H1 (cell line): ENCODE measurements around the gene ELP4. TPM values are rescaled to one million over a fixed set of nuclear protein-coding genes. Genes with fewer than 3 reads are reported as not detected.

Experiments
- CTCF ChIA-PET: fragments of 300-600 bp; sonication (Branson Sonifier 250); formaldehyde crosslinking; loops from one replicate; lab custom pipeline; 2021; ENCODE audit not compliant: partially characterized antibody; lab: Charles Lee
- POLR2A ChIA-PET: fragments of 300-600 bp; sonication (Branson Sonifier 250); formaldehyde crosslinking; loops from one replicate; lab custom pipeline; 2021; ENCODE audit warnings: inconsistent platforms; ENCODE audit not compliant: partially characterized antibody; lab: Charles Lee
- DNase-seq, 2 experiments: peaks; one replicate each; pipeline versions ENCODE4 v3.0.0 to v3.0.0-alpha.2; 2010 to 2022; ENCODE audit warnings: low spot score in 2 of 2, low read depth in 1 of 2, mixed read lengths in 1 of 2
- FAIRE-seq: peaks from 2 replicates; lab custom pipeline; 2011; peaks lifted over from hg19 to GRCh38; lab: Jason Lieb, UNC
- H2AFZ ChIP-seq: 2 replicates; pipeline ENCODE4 v1.8.1; 2012; ENCODE audit warnings: low read length, inconsistent platforms
- H2AK5ac ChIP-seq: 2 replicates; pipeline ENCODE4 v1.6.1; 2013; ENCODE audit warnings: low read depth, low read length
- H2BK120ac ChIP-seq: replicated peaks from 2 replicates; pipeline ENCODE3; 2013; ENCODE audit warnings: low read depth, low read length, inconsistent platforms
- H2BK12ac ChIP-seq: 2 replicates; pipeline ENCODE4 v1.6.1; 2013; ENCODE audit warnings: low read depth, low read length
- H2BK15ac ChIP-seq: 2 replicates; pipeline ENCODE4 v1.6.1; 2013; ENCODE audit warnings: low read length
- H2BK20ac ChIP-seq: 2 replicates; pipeline ENCODE4 v1.6.1; 2013; ENCODE audit warnings: low read length
- H2BK5ac ChIP-seq: 2 replicates; pipeline ENCODE4 v1.6.1; 2013; ENCODE audit warnings: low read depth, low read length
- H3K14ac ChIP-seq: 2 replicates; pipeline ENCODE4 v1.6.1; 2013; ENCODE audit warnings: inconsistent platforms; ENCODE audit not compliant: insufficient read length
- H3K18ac ChIP-seq: 2 replicates; pipeline ENCODE4 v1.6.1; 2013; ENCODE audit warnings: low read length; ENCODE audit errors: extremely low read depth
- H3K23ac ChIP-seq: 2 replicates; pipeline ENCODE4 v1.6.1; 2013; ENCODE audit warnings: inconsistent platforms; ENCODE audit not compliant: insufficient read length
- H3K23me2 ChIP-seq: 2 replicates; pipeline ENCODE4 v1.6.1; 2013; ENCODE audit warnings: low read depth, low read length
- H3K27ac ChIP-seq: 2 replicates; pipeline ENCODE4 v1.6.1; 2011; ENCODE audit warnings: low read depth, low read length, inconsistent platforms
- H3K27me3 ChIP-seq, 4 experiments: replicated peaks in 1 of 4; 1 replicate in 1 of 4; 2 replicates in 3 of 4; pipeline versions ENCODE4 v1.6.1 to v1.8.1; 2011 to 2013; ENCODE audit warnings: low read length in 3 of 4, mild to moderate bottlenecking in 3 of 4, inconsistent platforms in 2 of 4, mixed read lengths in 2 of 4, moderate library complexity in 1 of 4; ENCODE audit not compliant: control insufficient read depth in 3 of 4, insufficient read depth in 3 of 4; ENCODE audit errors: extremely low read depth in 1 of 4
- H3K36me3 ChIP-seq, 4 experiments: 2 replicates each; pipeline versions ENCODE4 v1.6.1 to v1.8.1; 2011 to 2013; ENCODE audit warnings: mild to moderate bottlenecking in 4 of 4, low read length in 3 of 4, moderate library complexity in 2 of 4, control low read depth in 1 of 4, inconsistent platforms in 1 of 4; ENCODE audit not compliant: insufficient read depth in 4 of 4, control insufficient read depth in 2 of 4
- H3K4ac ChIP-seq: replicated peaks from 2 replicates; pipeline ENCODE3; 2013; ENCODE audit warnings: low read length, low read depth, mixed read lengths, inconsistent platforms; ENCODE audit not compliant: insufficient read length
- H3K4me1 ChIP-seq, 4 experiments: replicated peaks in 1 of 4; 1 replicate in 1 of 4; 2 replicates in 3 of 4; pipeline versions ENCODE4 v1.6.1 to v1.8.1; 2011 to 2013; ENCODE audit warnings: low read length in 3 of 4, inconsistent platforms in 2 of 4, mixed read lengths in 1 of 4; ENCODE audit not compliant: insufficient read depth in 4 of 4, control insufficient read depth in 3 of 4
- H3K4me2 ChIP-seq, 2 experiments: 2 replicates each; pipeline versions ENCODE4 v1.6.1 to v1.8.1; 2011 to 2013; ENCODE audit warnings: low read depth in 2 of 2, low read length in 2 of 2, control low read depth in 1 of 2, inconsistent platforms in 1 of 2, mild to moderate bottlenecking in 1 of 2; ENCODE audit not compliant: insufficient read depth in 1 of 2
- H3K4me3 ChIP-seq, 4 experiments: fragments of 200-600, 300-600 bp in 1 of 4; sonication (generic), shearing (Covaris generic), sonication (Bioruptor Twin) in 1 of 4; 2 replicates each; pipeline versions ENCODE4 v1.5.1 to v1.8.1; 2011 to 2016; ENCODE audit warnings: low read length in 4 of 4, low read depth in 3 of 4, control low read depth in 2 of 4, inconsistent platforms in 2 of 4, mild to moderate bottlenecking in 2 of 4, mixed read lengths in 1 of 4, moderate library complexity in 1 of 4; ENCODE audit not compliant: insufficient read depth in 2 of 4; ENCODE audit errors: extremely low read depth in 1 of 4
- H3K56ac ChIP-seq: replicated peaks from 2 replicates; pipeline ENCODE3; 2013; ENCODE audit warnings: low read depth, mild to moderate bottlenecking, mixed read lengths, low read length, inconsistent platforms; ENCODE audit not compliant: insufficient read length
- H3K79me1 ChIP-seq: 2 replicates; pipeline ENCODE4 v1.6.1; 2013; ENCODE audit warnings: low read depth, low read length, control low read depth
- H3K79me2 ChIP-seq, 2 experiments: 2 replicates each; pipeline versions ENCODE4 v1.6.1 to v1.8.1; 2012 to 2013; ENCODE audit warnings: low read length in 2 of 2, mild to moderate bottlenecking in 2 of 2, inconsistent platforms in 1 of 2; ENCODE audit not compliant: insufficient read depth in 2 of 2, control insufficient read depth in 1 of 2
- H3K9ac ChIP-seq, 4 experiments: replicated peaks in 1 of 4; 1 replicate in 1 of 4; 2 replicates in 3 of 4; pipeline versions ENCODE4 v1.6.1 to v1.8.1; 2011 to 2013; ENCODE audit warnings: low read depth in 3 of 4, low read length in 3 of 4, control low read depth in 2 of 4, mild to moderate bottlenecking in 2 of 4, moderate library complexity in 2 of 4, inconsistent platforms in 1 of 4; ENCODE audit errors: extremely low read depth in 1 of 4
- H3K9me3 ChIP-seq, 2 experiments: 2 replicates each; pipeline versions ENCODE4 v1.6.1 to v1.8.1; 2012 to 2013; ENCODE audit warnings: mild to moderate bottlenecking in 2 of 2, moderate library complexity in 2 of 2, control low read depth in 1 of 2, inconsistent platforms in 1 of 2, low read depth in 1 of 2, low read length in 1 of 2, mixed read lengths in 1 of 2; ENCODE audit not compliant: insufficient read depth in 2 of 2
- H4K20me1 ChIP-seq, 2 experiments: replicated peaks in 1 of 2; 2 replicates each; pipeline versions ENCODE3 to v1.8.1; 2011 to 2013; ENCODE audit warnings: inconsistent platforms in 2 of 2, low read length in 2 of 2, mild to moderate bottlenecking in 1 of 2; ENCODE audit not compliant: insufficient read depth in 2 of 2, control insufficient read depth in 1 of 2
- H4K5ac ChIP-seq: 2 replicates; pipeline ENCODE4 v1.6.1; 2013; ENCODE audit warnings: low read length, low read depth, mixed read lengths, inconsistent platforms; ENCODE audit not compliant: insufficient read length
- H4K8ac ChIP-seq: 2 replicates; pipeline ENCODE4 v1.8.0; 2013; ENCODE audit warnings: mild to moderate bottlenecking, moderate library complexity, low read length, inconsistent platforms; ENCODE audit not compliant: insufficient read depth; ENCODE audit errors: extremely low read depth
- H4K91ac ChIP-seq: replicated peaks from 2 replicates; pipeline ENCODE3; 2013; ENCODE audit warnings: low read length, mixed read lengths, inconsistent platforms; ENCODE audit not compliant: insufficient read length
- CBX5 ChIP-seq: fragments of 300-800, 300-1000 bp; sonication (generic); IDR thresholded peaks from 2 replicates; pipeline ENCODE4 v1.7.1; 2016; ENCODE audit warnings: antibody characterized with exemption, low read length, low read depth
- EP300 ChIP-seq, 2 experiments: IDR thresholded peaks; 1 replicate in 1 of 2; 2 replicates in 1 of 2; pipeline ENCODE4 v1.6.1; 2011 to 2012; ENCODE audit warnings: low read depth in 2 of 2, low read length in 2 of 2, mild to moderate bottlenecking in 2 of 2, borderline replicate concordance in 1 of 2, inconsistent platforms in 1 of 2, moderate library complexity in 1 of 2
- MAFK ChIP-seq: IDR thresholded peaks from 2 replicates; pipeline ENCODE4 v1.6.1; 2012; ENCODE audit warnings: low read depth, mild to moderate bottlenecking, improper control_type of control experiment, low read length
- PHF8 ChIP-seq: fragments of 200-600 bp; sonication (generic); conservative IDR thresholded peaks from 2 replicates; pipeline ENCODE4 v1.7.1; 2012; ENCODE audit warnings: low read depth, mild to moderate bottlenecking, inconsistent platforms, low read length, moderate library complexity
- RXRA ChIP-seq: IDR thresholded peaks from 2 replicates; pipeline ENCODE4 v1.6.1; 2011; ENCODE audit warnings: low read depth, mild to moderate bottlenecking, low read length, moderate library complexity; ENCODE audit not compliant: insufficient read depth
- SP4 ChIP-seq: IDR thresholded peaks from 2 replicates; pipeline ENCODE4 v1.6.1; 2012; ENCODE audit warnings: low read length, inconsistent platforms
- SRF ChIP-seq: IDR thresholded peaks from 2 replicates; pipeline ENCODE4 v1.6.1; 2011; ENCODE audit warnings: mild to moderate bottlenecking, low read depth, low read length, moderate library complexity
- polyA plus RNA-seq, 7 experiments: library from polyadenylated mRNA; depleted of rRNA in 3 of 7; stranded (reverse) in 5 of 7; unstranded in 2 of 7; fragments of >200 nt in 5 of 7; fragments of 200-250 nt in 2 of 7; gene quantifications; 1 replicate in 5 of 7; 2 replicates in 1 of 7; 4 replicates in 1 of 7; pipeline versions ENCODE4 v1.2.1 to v1.2.3, GENCODE V29; 2011 to 2013; ENCODE audit warnings: missing spikeins in 2 of 7, mixed read lengths in 2 of 7
- total RNA-seq: library from RNA; stranded (reverse); fragmentation: NEBNext Ultra II Directional; extraction: Animal tissue kit (Norgen Biotek cat#: 25700); gene quantifications from 2 replicates; pipeline ENCODE4 v1.2.1, GENCODE V29; 2021

The ELP4 gene
- total and polyA plus RNA-seq, 2 of the 8 experiments (the other 6 are each of a cell fraction or from before 2014, with no cell fraction given), result 14.0 to 18.6 TPM

- Histone ChIP-seq H2AFZ (no peak overlapping the region), H2BK20ac (no peak overlapping the region), H3K56ac (no peak overlapping the region), H3K9ac (no peak overlapping the region), H3K79me1 (no peaks in the 10 kb centered on the region), H3K9me3 (no peaks in the 10 kb centered on the region), H2BK120ac (no peak overlapping the region), H3K4me1 (no peaks in the 10 kb centered on the region), H2BK5ac (no peak overlapping the region), H3K79me2 (no peaks in the 10 kb centered on the region), H3K27ac (no peak overlapping the region), H3K14ac (no peak overlapping the region), H4K91ac (no peak overlapping the region), H2BK12ac (no peak overlapping the region), H4K5ac (no peak overlapping the region), H3K4me3 (no peak overlapping the region), H3K36me3 (no peaks in the 10 kb centered on the region), H3K23me2 (no peaks in the 10 kb centered on the region; the same call in 1 of the 2 replicates), H2BK15ac (no peak overlapping the region), H3K27me3 (no peaks in the 10 kb centered on the region), H3K18ac (no peak overlapping the region), H3K23ac (no peak overlapping the region), H2AK5ac (no peak overlapping the region), H3K4ac (no peak overlapping the region), H4K8ac (no peak overlapping the region), H3K4me2 (no peak overlapping the region), H4K20me1 (no peaks in the 10 kb centered on the region)
- TF ChIP-seq PHF8 (no peak), MAFK (no peak), SRF (no peak), CBX5 (no peak), RXRA (no peak), EP300 (IDR thresholded peaks at IDR 0.05; ENCODE audit: borderline replicate concordance in 1 of 2, low read depth in 2 of 2, low read length in 2 of 2) (no peak), SP4 (no peak)
- no peak for FAIRE-seq
- ChIA-PET POLR2A (no interaction called here), CTCF (interaction anchor here (0.6 to 1.1 kb wide), 2 partner anchors 353 to 557 kb away, joined by 3 read pairs; no protein-coding TSS in a partner anchor)
- DNase-seq, result no peak
Observed at GRCh38 chr11:31619980-31620379, 110.4 kb downstream of the ELP4 start.
